HG03280 (cell line): ENCODE measurements around the gene BRD3OS.
A peak's percentile ranks its signal among the peaks of the same experiment; 100 is the strongest.

Experiments used
- ATAC-seq: cut with Tn5 transposase; IDR thresholded peaks from one replicate; pipeline ENCODE4 v1.9.1; 2021; ENCODE audit warnings: mild to moderate bottlenecking, moderate library complexity; ENCODE audit not compliant: unreplicated experiment

BRD3OS gene

GRCh38 chr9:134003237-134003636 lies 22.0 kb upstream of the BRD3OS start:
- no peak for ATAC-seq

- ATAC-seq: no peak
Observed at GRCh38 chr9:134004131-134004873, 21.0 kb upstream of the BRD3OS start.

GRCh38 chr9:134004881-134005280 lies 20.4 kb upstream of the BRD3OS start:
- ATAC-seq: no peak

GRCh38 chr9:134005381-134005780 lies 19.9 kb upstream of the BRD3OS start:
- ATAC-seq: no peak

GRCh38 chr9:134007150-134007549 lies 18.1 kb upstream of the BRD3OS start:
- ATAC-seq: no peak

- no peak for ATAC-seq
Observed at GRCh38 chr9:134007571-134007970, 17.7 kb upstream of the BRD3OS start.

- ATAC-seq: no peak
Observed at GRCh38 chr9:134010310-134011173, 14.7 kb upstream of the BRD3OS start.

- no peak for ATAC-seq
Observed at GRCh38 chr9:134011401-134011800, 13.9 kb upstream of the BRD3OS start.

GRCh38 chr9:134014946-134015345 lies 10.3 kb upstream of the BRD3OS start:
- ATAC-seq: no peak

- ATAC-seq: no peak
Observed at GRCh38 chr9:134024214-134024792, 978 bp upstream of the BRD3OS start.

- peak; percentile 29 for ATAC-seq
Observed at GRCh38 chr9:134025606-134026541, 593 bp downstream of the BRD3OS start.

GRCh38 chr9:134026581-134026980 lies 1.3 kb downstream of the BRD3OS start:
- ATAC-seq: no peak

- ATAC-seq: no peak
Observed at GRCh38 chr9:134026981-134027380, 1.7 kb downstream of the BRD3OS start.

- no peak for ATAC-seq
Observed at GRCh38 chr9:134027561-134027960, 2.3 kb downstream of the BRD3OS start.

GRCh38 chr9:134028076-134028475 lies 2.8 kb downstream of the BRD3OS start:
- ATAC-seq: no peak

- ATAC-seq: no peak
Observed at GRCh38 chr9:134028575-134029247, 3.4 kb downstream of the BRD3OS start.

- ATAC-seq: no peak
Observed at GRCh38 chr9:134029248-134030226, 4.3 kb downstream of the BRD3OS start.

- no peak for ATAC-seq
Observed at GRCh38 chr9:134030821-134031470, 5.7 kb downstream of the BRD3OS start.
